Measurements from ENCODE around the gene SND1.
"Not testable (repeated sequence)": the region's sequence is repeated elsewhere in the genome, so short reads cannot be mapped to it uniquely, and the experiment has no call there.

SND1 gene

DNA sequence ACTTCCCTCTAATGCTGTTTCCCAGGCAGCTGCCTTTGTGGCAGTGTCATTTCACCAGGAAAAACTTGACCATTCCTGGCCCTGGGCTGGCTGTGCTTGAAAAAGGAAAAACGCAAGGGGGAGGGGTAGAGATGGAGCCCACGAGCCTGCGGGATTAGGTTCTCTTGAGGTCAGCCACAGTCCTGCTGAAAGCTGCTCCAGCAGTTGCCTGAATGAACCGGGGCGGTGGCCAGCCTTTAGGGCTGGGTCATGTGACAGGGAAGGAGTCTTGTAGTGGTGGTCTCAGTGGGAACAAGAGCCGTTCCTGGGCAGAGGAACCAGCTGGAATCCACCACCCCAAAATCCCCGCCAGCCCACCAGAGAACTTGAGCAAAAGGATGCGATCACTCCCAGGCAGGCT is 430.4 kb downstream of the SND1 start:
- no peak for DNase-seq

DNA sequence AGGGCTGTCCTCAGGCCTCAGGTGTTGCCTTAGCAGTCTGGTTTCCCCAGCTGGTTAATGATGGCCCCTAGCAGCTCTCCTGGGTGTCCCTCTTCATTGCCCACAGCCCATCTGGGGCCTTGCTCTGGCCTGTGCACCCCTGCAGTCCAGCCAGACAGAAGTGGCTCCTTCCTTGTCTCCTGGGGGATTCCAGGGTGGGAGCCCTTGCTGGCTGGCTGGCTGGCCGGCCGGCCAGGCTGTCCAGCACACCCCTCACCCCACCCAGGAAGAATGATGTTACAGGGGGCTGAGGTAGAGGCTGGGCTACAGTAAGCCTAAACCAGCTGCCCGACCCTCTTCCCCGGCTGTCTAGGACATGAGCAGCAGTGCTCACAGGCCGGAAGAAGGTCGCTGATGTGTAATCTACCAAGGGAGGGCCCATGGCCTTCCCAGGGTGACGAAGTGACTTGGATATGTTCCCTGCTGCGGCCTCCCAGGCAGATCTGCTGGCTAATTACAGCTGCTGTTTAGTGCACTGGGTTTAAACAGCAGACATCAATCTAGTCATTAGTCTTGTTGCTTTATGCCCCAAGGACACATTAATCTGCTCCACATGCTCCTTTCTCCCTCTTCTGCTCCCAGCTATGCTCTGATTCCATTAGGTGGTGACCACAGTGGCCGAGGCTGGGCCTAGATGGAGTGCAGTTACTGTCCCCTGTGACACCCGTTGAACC is 433.1 kb downstream of the SND1 start:
- no peak for DNase-seq

DNA sequence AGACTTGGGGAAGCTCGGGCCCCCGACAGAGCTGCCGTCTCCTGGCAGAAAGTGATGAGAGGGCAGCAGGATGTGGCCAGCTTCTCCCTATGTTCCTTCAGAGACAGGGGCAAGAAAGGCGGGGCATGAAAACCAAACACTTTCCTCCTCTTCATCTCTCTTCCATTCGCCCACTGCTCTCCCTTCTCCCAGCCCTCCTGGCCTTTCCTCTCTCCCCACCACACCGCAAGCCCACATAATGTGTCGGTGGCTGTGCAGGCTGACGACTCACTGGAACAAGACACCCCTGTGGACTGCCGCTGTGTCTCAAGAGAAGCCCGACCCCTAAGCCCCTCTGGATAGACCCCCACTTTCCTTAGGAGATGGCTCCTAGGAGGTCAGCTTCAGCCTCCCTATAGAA is 438.5 kb downstream of the SND1 start:
- no peak for DNase-seq

DNA sequence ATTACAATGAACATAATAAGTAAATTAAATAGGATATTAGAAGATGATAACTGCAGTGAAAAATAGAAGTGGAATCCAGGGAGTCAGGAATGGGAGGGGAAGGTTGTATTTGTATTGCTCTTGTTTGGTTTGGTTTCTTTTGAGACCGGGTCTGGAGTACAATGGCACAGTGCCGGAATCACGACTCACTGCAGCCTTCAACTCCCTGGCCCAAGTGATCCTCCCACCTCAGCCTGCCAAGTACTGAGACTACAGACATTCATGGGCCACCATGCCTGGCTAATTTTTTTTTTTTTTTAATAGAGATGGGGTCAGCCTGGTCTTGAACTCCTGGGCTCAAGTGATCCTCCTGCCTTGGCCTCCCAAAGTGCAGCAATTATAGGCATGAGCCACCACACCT is 439.1 kb downstream of the SND1 start:
- no peak for DNase-seq

DNA sequence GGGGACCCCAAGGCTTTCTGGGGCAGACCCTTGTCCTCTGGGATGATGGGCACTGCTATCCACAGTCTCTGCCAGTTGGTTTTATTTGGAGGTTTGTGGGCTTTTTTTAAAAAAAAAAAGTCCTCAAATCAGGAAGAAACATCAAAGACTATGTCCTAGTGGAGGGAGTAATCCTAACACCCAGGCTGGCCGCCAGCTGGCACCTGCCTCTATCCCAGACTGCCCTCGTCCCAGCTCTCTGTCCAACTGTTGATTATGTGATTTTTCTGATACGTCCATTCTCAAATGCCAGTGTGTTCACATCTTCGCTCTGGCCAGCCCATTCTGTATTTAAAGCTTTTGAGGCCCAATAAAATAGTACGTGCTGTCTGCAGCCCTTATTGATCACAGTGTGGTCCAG is 440.2 kb downstream of the SND1 start:
- DNase-seq, result no peak

DNA sequence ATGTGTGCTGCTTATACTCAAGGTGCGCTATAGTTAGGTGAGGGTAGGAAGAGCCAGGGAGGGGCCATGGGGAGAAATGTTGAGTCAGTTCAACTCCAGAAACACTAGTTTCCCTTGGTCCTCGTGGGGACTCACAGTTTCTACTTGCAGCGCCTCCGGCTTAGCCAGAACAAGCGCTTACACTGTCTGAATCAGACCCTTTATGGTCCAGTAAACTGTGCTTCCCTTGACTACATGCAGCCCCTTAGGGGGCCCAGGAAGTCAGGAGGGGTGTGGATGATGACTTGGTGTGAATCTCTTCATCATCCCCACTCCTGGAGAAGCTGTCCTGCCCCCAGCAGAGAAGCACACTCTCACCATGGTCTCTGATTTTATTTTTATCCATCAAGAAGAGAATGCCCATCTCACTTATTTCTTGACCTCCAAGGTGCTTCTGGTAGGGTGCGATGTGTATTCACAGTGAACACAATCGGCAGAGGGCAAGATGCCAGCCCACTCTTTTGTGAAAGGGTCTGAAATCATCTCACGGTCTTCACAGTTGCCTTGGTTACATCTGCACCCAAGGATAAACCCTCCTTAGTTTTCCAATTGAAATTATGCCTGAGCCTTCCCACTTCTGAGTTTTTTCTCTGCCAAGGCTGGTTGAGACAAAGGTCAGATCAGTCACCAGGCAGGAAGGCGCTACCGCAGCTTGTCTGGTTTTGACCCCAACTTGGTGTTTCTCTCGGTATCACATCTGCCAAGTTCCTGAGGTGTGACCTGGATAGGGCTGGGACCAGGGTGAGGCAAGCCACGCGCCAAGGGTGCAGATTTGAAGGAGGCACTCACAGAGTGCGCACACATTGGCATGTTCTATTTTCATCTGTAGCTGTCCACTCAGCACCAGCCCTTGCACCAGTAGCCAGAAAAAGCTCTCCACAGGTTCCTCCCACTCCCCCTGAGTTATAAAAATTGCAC is 441.9 kb downstream of the SND1 start:
- no peak for DNase-seq

DNA sequence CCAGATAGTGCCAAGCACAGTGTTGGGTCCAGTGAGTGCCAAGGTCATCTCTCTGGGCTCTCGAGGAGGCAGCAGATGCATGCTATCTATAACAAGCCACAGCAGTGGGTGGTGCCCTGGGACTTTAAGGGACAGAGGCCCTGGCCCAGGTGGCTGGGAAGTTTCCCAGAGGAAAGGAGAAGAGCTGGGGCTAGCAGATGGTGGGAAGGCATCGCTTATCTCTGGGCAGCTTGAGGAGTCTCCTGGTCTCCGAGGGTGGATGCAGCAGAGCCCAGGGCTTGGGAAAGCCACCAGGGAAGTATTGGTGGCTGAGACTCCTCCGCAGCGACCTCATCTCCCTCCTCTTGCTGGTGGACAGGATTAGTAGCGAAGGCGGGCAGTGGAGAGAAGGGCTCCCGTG is 442.7 kb downstream of the SND1 start:
- DNase-seq, result no peak

DNA sequence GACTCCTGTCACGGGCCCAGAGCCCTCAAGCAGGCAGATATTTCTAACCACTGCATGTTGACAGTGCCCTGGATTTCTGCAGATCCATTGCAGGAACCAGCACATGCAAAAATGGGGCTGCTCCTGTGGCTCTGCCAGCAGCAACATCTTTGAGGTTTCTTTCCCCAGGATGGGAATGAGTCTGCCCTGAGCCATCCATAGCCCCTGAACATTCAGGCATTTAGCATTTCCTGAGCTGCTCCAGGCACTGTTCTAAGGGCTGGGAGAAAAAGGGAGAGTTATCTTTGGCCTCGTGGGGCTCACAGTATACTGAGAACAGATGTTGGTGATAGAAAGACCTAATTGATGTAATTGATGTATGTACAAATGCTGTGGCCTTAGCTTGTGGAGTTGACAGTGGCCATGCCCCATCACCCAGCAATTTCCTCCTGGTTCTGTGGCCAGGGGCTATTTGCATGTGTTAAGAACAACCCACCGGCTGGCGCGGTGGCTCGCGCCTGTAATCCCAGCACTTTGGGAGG is 445.3 kb downstream of the SND1 start:
- DNase-seq, result no peak

DNA sequence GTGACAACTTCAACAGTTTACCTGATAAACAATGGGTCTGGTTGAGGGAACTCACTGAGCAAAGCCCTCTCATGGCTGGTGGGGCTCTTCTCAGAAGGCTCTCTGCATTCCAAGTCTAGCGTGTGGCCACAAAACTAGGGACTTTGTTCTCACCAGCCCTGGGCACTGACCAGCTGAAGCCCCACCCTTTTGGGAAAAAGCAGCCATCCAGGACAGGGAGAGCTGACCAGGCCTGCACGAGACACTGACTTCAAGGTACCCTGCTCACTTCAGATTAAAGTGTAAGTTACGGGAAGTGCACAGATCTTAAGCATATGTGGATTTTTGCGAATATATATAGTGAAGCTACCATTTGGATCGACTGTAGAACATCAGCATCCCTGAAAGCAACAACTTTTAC is 446.6 kb downstream of the SND1 start:
- DNase-seq, result no peak

DNA sequence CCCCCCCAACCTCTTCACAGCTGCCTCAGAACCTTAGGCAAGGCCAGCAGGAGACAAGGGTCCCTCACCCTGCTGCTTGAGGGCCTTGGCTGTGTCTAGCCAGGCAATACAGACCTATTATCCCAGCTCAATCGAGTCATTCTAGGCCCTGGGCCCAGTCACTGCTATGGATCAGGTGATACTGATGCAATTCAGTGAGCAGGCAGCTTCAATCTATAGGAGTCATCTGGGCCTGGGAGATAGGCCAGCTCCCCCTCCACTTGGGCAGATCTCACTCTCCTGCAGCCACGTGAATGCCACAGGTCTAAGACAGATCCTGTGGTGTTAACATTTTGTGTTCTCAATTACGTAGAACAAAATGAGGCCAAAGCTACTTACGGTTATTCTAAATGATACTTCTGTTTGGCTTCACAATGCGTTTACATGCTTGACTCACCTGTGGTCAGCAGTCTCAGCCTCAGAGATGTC is 447.2 kb downstream of the SND1 start:
- no peak for DNase-seq

DNA sequence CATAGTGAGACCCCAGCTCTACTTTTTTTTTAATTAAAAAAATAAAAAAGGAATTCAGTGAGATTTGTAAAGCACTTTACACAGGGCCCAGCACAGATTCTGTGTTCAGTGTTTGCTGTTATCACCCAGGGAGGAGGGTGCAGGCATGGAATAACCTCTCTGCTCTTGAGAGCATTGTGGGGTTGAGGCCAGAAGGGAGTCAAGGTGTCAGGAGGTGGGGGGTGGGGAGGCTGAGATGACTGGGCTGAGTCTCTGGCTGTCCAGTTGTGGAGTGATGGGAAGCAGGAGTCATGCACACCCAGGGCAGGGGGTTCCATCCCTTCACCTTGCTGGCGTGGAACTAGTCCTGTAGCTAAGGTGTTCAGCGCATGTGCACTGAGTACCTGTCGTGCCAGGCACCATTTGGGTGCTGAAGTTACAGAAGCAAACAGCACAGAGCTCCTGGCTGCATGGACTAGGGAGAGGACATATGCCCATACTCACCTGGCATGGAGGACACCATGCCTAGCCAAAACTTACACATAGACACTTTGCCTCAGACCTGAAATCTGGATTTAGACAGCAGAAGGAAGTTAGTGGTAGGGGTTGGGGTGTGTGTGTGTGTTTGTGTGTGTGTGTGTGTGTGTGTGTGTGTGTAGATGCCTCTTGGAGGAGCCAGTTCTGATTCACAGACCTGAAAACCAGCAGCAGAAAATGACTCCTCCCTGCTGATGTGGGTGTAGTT is 448.4 kb downstream of the SND1 start:
- DNase-seq, result no peak

DNA sequence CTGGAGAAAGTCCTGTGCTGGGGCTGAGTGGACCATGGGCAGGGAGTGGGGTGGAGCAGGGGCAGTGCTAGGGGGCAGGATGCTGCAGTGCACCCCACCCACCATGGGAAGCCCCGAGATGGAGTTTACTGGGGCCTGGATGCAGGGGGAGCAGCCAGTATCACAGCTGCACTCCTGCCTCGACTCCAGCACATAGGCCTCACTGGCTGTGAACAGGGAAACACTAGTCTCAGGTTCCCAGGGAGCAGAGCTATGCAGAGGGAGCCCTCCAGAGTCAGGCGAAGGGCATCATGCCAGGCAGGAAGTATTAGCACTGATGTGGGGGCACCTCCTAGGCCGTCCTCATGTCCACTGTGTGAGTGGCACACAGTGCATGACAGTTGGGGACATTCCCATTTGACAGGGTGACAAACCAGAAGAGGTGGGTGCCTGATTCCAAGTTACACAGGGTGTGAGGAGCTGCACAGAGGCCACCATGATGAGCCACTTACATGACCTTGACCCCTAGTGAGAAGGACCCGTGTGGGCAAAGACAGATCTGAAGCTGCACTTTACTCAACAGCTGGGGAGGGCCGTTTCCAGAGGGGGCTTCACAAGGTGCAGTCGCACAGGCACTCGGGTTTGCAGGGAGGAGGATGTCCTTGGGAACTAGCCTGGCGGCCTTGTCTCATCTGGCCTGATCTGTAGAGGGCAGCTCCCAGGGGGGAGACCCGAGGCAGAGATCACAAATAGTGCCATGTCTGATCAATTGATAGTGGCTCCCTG is 449.1 kb downstream of the SND1 start:
- DNase-seq, result no peak

DNA sequence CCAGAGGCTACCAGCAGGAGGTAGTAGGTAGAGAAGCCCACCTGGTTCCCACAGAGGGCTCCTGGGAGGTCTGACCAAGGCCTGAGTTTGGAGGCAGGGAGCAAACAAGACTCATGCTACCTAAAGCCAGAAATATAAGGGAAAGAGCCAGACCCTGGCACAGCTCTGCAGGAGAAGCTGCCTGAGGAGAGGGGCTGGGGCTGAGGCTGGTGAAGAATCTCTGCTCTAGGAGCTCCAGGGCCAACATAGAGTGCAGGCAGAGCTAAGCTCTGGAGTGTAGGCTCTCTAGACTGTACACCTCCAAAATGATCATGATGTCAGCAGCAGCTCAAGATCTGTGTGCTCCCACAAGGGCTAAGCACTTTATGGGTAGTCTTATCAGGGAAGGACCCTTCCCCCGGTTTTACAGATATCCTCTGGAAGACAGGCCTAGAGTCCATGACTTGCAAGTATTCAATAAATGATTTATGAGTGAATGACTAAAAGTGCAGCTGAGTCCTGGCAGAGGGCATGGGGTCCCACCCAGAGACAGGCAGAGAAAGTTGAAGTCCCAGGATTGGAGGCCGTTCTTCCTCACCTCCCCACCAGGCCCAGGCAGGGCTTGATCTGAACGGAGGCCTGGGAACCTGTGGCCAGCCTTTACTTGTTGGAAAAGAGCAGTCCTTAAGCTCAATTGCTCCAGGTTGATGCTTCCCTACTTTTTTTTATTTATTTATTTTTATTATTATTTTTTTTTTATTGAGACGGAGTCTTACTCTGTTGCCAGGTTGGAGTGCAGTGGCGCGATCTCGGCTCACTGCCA is 450.7 kb downstream of the SND1 start:
- no peak for DNase-seq

DNA sequence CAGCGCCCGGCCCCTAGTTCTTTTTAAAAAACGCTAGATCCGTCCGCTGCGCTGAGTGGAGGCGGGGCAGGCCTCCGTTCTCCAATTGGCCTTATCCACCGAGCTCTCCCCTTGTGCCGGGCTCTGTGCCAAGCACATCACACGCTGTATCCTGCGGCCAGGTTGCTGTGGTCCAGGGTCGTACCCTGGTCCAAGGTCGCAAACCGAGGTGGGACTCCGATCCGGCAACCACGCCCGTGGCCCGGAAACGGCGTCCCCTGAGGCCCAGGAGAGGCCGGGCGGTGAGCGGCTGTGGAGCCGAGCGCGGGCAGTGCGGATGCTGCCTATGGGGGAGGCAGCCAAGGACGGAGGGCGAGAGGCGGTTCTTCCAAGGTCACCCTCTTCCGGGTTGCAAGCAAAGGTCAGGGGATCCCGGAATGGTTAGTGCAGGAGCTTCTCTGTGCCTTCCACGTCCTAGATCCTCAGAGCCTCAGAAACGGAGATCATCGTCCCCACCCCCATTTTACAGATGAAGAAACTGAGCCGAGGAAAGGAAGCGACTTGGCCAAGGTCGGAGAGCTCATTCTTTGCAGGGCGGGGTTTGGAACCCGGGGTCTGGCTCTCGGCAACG is 451.6 kb downstream of the SND1 start:
- DNase-seq, result no peak

DNA sequence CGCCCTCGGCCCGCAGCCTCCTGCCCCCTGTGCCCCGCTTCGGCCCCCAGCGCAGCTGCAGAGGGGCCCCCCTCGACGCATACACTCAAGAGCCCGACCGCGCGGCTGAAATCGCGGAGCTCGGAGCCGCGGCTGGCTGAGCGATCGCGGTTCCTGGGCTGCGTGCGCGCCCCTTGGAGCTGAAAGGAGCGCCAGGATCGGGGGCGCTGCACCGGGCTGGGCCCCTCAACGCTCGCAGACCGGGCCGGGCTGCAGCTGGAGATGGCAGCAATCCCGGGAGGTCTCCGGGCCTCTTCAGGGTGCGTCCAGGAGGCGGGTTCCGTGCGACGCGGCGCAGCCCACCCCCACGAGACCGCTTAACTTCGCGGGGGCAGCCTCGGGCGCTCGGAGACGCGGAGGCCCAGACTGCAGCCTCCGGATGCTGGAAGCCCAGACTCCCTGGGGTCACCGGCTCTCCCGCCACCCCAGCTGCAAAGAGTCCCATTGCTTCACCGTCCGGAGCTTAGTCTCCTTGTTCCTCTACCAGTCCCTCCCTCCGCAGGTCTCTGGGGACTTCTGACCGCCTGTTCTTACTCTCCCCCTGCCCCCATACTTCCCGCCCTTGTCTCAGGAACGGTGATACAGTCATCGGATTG is 452.2 kb downstream of the SND1 start:
- no peak for DNase-seq

DNA sequence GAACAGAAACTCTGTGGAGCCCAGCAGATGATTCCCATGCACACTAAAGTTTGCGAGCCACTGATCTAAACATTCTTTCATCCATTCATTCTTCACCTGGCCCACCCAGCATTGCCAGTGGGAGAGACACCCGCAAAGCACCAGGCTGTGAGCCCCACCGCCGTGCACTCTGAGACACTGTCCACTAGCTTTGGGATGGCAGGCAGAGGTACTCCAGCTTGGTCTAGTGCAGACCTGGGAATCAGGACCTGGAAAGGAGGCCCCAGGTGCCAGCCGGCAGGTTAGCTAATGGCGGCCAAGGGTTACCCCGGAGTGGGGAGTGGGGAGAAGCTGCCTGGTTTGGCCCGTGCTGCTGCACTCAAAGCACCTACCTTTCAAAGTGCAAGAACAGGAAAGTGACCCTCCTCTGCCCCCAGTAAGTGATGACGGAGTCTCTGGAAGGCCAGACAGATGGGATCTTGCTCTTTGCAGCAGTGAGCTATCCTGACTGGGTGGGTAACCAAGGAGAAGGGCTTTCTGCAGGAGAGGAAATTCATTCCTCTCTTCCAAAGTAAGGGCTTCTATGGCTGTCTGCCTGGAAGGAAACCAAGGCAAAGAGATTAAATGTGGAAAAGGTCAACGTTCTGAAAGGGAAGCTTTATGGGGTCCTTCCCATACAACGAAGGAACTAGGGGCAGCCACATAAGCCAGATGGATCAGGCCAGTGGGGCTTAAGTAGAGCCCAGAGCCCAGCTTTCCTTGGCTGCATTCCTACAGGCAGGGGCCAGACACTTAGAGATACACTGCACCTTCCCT is 453.4 kb downstream of the SND1 start:
- DNase-seq, result no peak

DNA sequence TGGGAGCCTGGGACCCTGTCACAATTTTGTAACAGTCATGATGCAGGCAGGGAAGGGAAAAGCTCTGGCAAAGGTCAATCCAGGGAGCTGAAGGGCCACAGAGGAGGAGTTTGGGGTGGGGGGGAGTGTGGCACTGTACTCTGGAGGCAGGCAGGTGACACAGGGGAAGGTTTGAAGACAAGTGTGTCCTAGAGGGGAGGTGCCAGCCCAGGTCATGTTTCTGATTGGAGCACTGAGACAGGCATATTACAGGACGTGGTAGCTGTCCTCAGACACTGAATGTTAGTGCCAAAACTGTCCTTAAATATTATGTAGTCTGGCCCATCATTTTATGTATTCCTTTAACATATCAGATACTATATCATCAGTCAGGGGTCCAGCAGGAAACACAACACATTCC is 454.8 kb downstream of the SND1 start:
- no peak for DNase-seq

DNA sequence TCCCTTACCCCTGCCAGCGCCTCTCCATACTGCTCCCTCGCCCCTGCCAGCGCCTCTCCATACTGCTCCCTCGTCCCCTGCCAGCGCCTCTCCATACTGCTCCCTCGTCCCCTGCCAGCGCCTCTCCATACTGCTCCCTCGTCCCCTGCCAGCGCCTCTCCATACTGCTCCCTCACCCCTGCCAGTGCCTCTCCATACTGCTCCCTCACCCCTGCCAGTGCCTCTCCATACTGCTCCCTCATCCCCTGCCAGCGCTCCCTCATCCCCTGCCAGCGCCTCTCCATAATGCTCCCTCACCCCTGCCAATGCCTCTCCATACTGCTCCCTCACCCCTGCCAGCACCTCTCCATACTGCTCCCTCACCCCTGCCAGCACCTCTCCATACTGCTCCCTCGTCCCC is 455.5 kb downstream of the SND1 start:
- DNase-seq, result not testable (repeated sequence)

DNA sequence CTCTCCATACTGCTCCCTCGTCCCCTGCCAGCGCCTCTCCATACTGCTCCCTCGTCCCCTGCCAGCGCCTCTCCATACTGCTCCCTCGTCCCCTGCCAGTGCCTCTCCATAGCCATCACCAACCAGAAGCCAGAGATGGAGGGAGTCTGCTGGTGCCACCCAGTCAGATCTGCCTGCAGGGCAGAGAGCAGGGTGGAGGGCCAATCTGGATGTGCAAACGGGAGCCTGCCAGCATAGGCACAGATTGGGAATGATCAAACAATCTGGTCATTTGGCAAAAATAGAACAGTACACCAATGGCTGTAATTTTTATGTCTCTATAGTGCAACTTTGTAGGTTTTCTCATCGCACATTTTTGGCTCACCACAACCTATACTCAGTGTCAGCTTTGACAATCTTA is 456.1 kb downstream of the SND1 start:
- peak; percentile 25 for DNase-seq
